Neural cell (in vitro differentiated cells): ENCODE results near the gene INTS4. TPM values are rescaled to one million over a fixed set of nuclear protein-coding genes. Genes with fewer than 3 reads are reported as not detected.

Experiments
- H2AFZ ChIP-seq: fragments of 200-600, 300-800 bp; sonication (generic), shearing (Covaris generic); 2 replicates; pipeline ENCODE4 v1.6.0; 2014; ENCODE audit warnings: low read depth, mild to moderate bottlenecking, antibody characterized with exemption, low read length, moderate library complexity
- H3F3A ChIP-seq: fragments of 200-600 bp; shearing (Covaris generic); 2 replicates; pipeline ENCODE4 v1.6.1; 2016; ENCODE audit warnings: mild to moderate bottlenecking, moderate library complexity, mixed read lengths, antibody characterized with exemption, low read length; ENCODE audit not compliant: insufficient read depth, poor library complexity, severe bottlenecking
- H3K27ac ChIP-seq: fragments of 200-600, 300-800 bp; sonication (generic), shearing (Covaris generic); 2 replicates; pipeline ENCODE4 v1.5.1; 2014; ENCODE audit warnings: mild to moderate bottlenecking, low read length, moderate library complexity
- H3K27me3 ChIP-seq: fragments of 300-800, 200-600 bp; sonication (generic), shearing (Covaris generic); 2 replicates; pipeline ENCODE4 v1.6.0; 2014; ENCODE audit warnings: mild to moderate bottlenecking, low read depth, low read length, moderate library complexity; ENCODE audit not compliant: insufficient read depth
- H3K36me3 ChIP-seq: fragments of 300-800, 200-600 bp; sonication (generic), shearing (Covaris generic); 2 replicates; pipeline ENCODE4 v1.5.1; 2014; ENCODE audit warnings: mild to moderate bottlenecking, antibody characterized with exemption, low read length, moderate library complexity; ENCODE audit not compliant: insufficient read depth
- H3K4me2 ChIP-seq: fragments of 300-800, 200-600 bp; sonication (generic), shearing (Covaris generic); 2 replicates; pipeline ENCODE4 v1.6.0; 2014; ENCODE audit warnings: mild to moderate bottlenecking, low read length
- H3K4me3 ChIP-seq: fragments of 300-800, 200-600 bp; sonication (generic), shearing (Covaris generic); 2 replicates; pipeline ENCODE4 v1.5.1; 2014; ENCODE audit warnings: mild to moderate bottlenecking, low read length, moderate library complexity
- H3K79me2 ChIP-seq: fragments of 200-600 bp; shearing (Covaris generic); replicated peaks from 2 replicates; pipeline ENCODE4 v1.6.0; 2014; ENCODE audit warnings: mild to moderate bottlenecking, low read length, moderate library complexity; ENCODE audit not compliant: insufficient read depth
- H3K9ac ChIP-seq: fragments of 300-800, 200-600 bp; sonication (generic), shearing (Covaris generic); 2 replicates; pipeline ENCODE4 v1.6.1; 2016; ENCODE audit warnings: mild to moderate bottlenecking, low read length, mixed read lengths
- H3K9me2 ChIP-seq: fragments of 200-600 bp; shearing (Covaris generic); 2 replicates; pipeline ENCODE4 v1.6.1; 2016; ENCODE audit warnings: mild to moderate bottlenecking, low read length, mixed read lengths; ENCODE audit not compliant: insufficient read depth
- H3K9me3 ChIP-seq: fragments of 200-600, 300-800 bp; sonication (generic), shearing (Covaris generic); 2 replicates; pipeline ENCODE4 v1.6.1; 2016; ENCODE audit warnings: mild to moderate bottlenecking, mixed run types, low read length, moderate library complexity, mixed read lengths
- H4K20me1 ChIP-seq: fragments of 200-600 bp; shearing (Covaris generic); 2 replicates; pipeline ENCODE4 v1.6.1; 2016; ENCODE audit warnings: mild to moderate bottlenecking, mixed run types; ENCODE audit not compliant: insufficient read depth
- CTCF ChIP-seq: fragments of 450-650 bp; IDR thresholded peaks from 2 replicates; pipeline ENCODE4 v1.5.1; 2014; ENCODE audit warnings: antibody characterized with exemption, mild to moderate bottlenecking, moderate library complexity; ENCODE audit not compliant: poor library complexity, severe bottlenecking
- EP300 ChIP-seq: fragments of 450-650 bp; conservative IDR thresholded peaks from 2 replicates; pipeline ENCODE4 v1.6.1; 2014; ENCODE audit warnings: antibody characterized with exemption, mild to moderate bottlenecking, moderate library complexity; ENCODE audit not compliant: poor library complexity, severe bottlenecking
- EZH2 ChIP-seq: fragments of 200-600, 300-800 bp; shearing (Covaris generic), sonication (generic); IDR thresholded peaks from 2 replicates; pipeline ENCODE4 v1.6.1; 2014; ENCODE audit warnings: antibody characterized with exemption, low read length, borderline replicate concordance, mild to moderate bottlenecking; ENCODE audit not compliant: insufficient read depth, poor library complexity, severe bottlenecking
- MXI1 ChIP-seq: fragments of 450-650 bp; conservative IDR thresholded peaks from 2 replicates; pipeline ENCODE4 v1.6.1; 2014; ENCODE audit warnings: antibody characterized with exemption, mild to moderate bottlenecking; ENCODE audit not compliant: poor library complexity, severe bottlenecking
- POLR2AphosphoS5 ChIP-seq: IDR thresholded peaks from 2 replicates; pipeline ENCODE4 v1.6.1; 2012
- RAD21 ChIP-seq: fragments of 450-650 bp; conservative IDR thresholded peaks from 2 replicates; pipeline ENCODE4 v1.6.1; 2014; ENCODE audit warnings: antibody characterized with exemption, mild to moderate bottlenecking, moderate library complexity
- REST ChIP-seq: IDR thresholded peaks from 2 replicates; pipeline ENCODE4 v1.6.1; 2012; ENCODE audit warnings: borderline replicate concordance
- SMC3 ChIP-seq: fragments of 450-650 bp; conservative IDR thresholded peaks from 2 replicates; pipeline ENCODE4 v1.6.1; 2014; ENCODE audit warnings: antibody characterized with exemption, mild to moderate bottlenecking, moderate library complexity; ENCODE audit not compliant: poor library complexity
- TAF1 ChIP-seq: IDR thresholded peaks from 2 replicates; pipeline ENCODE4 v1.6.1; 2012; ENCODE audit warnings: low read depth
- polyA plus RNA-seq: library from polyadenylated mRNA; depleted of rRNA; stranded (reverse); fragments of >200 nt; gene quantifications from 2 replicates; pipeline ENCODE4 v1.2.3, GENCODE V29; 2014

Gene INTS4
- polyA plus RNA-seq, 1 donor from 2014 or later = 34.5 TPM

DNA sequence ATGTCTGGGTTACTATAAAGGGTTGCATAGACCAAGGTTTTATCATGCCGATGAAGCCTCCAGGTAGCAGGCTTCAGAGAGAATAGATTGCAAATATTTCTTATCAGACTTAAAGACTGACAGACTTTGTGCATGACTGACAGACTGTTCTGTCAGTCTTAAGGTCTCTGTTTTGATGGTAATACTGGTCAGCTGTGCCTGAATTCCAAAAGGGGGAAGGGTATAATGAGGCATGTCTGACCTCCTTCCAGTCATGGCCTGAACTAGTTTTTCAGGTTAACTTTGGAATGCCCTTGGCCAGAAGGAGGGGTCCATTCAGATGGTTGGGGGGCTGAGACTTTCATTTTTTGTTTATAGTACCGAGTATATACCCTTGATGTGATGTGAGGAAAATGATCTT lies 33.3 kb upstream of the INTS4 start:
- no peaks in the 10 kb centered on the region for H3K9me3 ChIP-seq
- no peak overlapping the region for H3K9ac ChIP-seq
- H3F3A ChIP-seq = no peaks in the 10 kb centered on the region
- no peaks in the 10 kb centered on the region for H3K9me2 ChIP-seq
- TF ChIP-seq MXI1 (no peak), CTCF (no peak), POLR2AphosphoS5 (no peak), RAD21 (no peak), TAF1 (no peak), EZH2 (no peak), REST (no peak), SMC3 (no peak), EP300 (no peak)
- no peak overlapping the region for H3K4me2 ChIP-seq
- H3K4me3 ChIP-seq = no peak overlapping the region
- no peaks in the 10 kb centered on the region for H3K36me3 ChIP-seq
- H4K20me1 ChIP-seq = no peaks in the 10 kb centered on the region
- no peaks in the 10 kb centered on the region for H3K79me2 ChIP-seq
- no peak overlapping the region for H3K27ac ChIP-seq
- no peak overlapping the region for H2AFZ ChIP-seq
- H3K27me3 ChIP-seq = peaks cover 9% of the 10 kb centered on the region

DNA sequence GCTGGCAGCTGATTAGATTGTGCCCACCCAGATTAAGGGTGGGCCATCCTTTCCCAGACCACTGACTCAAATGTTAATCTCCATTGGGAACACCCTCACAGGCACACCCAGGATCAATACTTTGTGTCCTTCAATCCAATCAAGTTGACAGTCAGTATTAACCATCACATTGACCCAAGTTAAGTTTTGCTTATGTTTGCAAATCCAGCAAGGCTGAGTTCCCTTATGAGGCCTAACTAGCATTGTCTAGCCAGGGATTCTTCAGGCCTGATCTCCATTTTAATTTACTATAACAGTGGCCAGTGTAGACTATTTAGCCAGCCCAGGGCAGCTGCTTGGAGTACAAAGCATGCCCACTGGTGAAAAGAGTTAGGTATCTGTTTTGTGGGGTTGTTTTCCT lies 30.9 kb upstream of the INTS4 start:
- Histone ChIP-seq H3K4me3 (no peak overlapping the region), H3K9me2 (no peaks in the 10 kb centered on the region), H4K20me1 (no peaks in the 10 kb centered on the region), H3F3A (no peaks in the 10 kb centered on the region), H3K79me2 (no peaks in the 10 kb centered on the region), H3K9ac (no peak overlapping the region), H3K36me3 (no peaks in the 10 kb centered on the region), H3K27ac (no peak overlapping the region), H3K9me3 (no peaks in the 10 kb centered on the region), H3K4me2 (no peak overlapping the region), H3K27me3 (peaks cover 10% of the 10 kb centered on the region), H2AFZ (no peak overlapping the region)
- TF ChIP-seq TAF1 = no peak
- TF ChIP-seq SMC3 = no peak
- TF ChIP-seq MXI1 = no peak
- no peak for TF ChIP-seq REST
- TF ChIP-seq POLR2AphosphoS5 = no peak
- TF ChIP-seq CTCF = no peak
